Mesenchymal stem cell (in vitro differentiated cells and primary cell): Measurements from ENCODE around the gene NFASC.

ENCODE experiments used
- DNase-seq: peaks from one replicate; pipeline ENCODE4 v3.0.0-alpha.2; 2013
- H2AFZ ChIP-seq: one replicate; pipeline ENCODE4 v1.6.1; 2013; ENCODE audit warnings: low read depth, mild to moderate bottlenecking, control low read depth, inconsistent platforms, low read length, moderate library complexity
- H2AK5ac ChIP-seq: 2 replicates; pipeline ENCODE4 v1.6.1; 2013; ENCODE audit warnings: low read length, moderate library complexity, mild to moderate bottlenecking, inconsistent platforms; ENCODE audit not compliant: severe bottlenecking
- H2BK120ac ChIP-seq: one replicate; pipeline ENCODE4 v1.6.1; 2013; ENCODE audit warnings: low read depth, mild to moderate bottlenecking, inconsistent platforms, low read length, moderate library complexity
- H2BK12ac ChIP-seq, 2 experiments: one replicate each; pipeline ENCODE4 v1.6.1; 2013; ENCODE audit warnings: inconsistent platforms in 2 of 2, low read length in 2 of 2, mild to moderate bottlenecking in 2 of 2, moderate library complexity in 2 of 2, control low read depth in 1 of 2
- H2BK15ac ChIP-seq: one replicate; pipeline ENCODE4 v1.6.1; 2013; ENCODE audit warnings: mild to moderate bottlenecking, low read depth, inconsistent platforms; ENCODE audit not compliant: poor library complexity, severe bottlenecking
- H2BK5ac ChIP-seq: 2 replicates; pipeline ENCODE4 v1.6.1; 2013; ENCODE audit warnings: low read depth, mild to moderate bottlenecking, low read length, control low read depth, inconsistent platforms; ENCODE audit not compliant: poor library complexity, severe bottlenecking
- H3K14ac ChIP-seq, 2 experiments: one replicate each; pipeline ENCODE4 v1.6.1; 2013; ENCODE audit warnings: inconsistent platforms in 2 of 2, low read length in 2 of 2, control low read depth in 1 of 2, mild to moderate bottlenecking in 1 of 2, moderate library complexity in 1 of 2
- H3K18ac ChIP-seq, 2 experiments: one replicate each; pipeline ENCODE4 v1.6.1; 2013; ENCODE audit warnings: inconsistent platforms in 2 of 2, low read length in 2 of 2, control low read depth in 1 of 2, low read depth in 1 of 2, mild to moderate bottlenecking in 1 of 2
- H3K23ac ChIP-seq, 2 experiments: one replicate each; pipeline ENCODE4 v1.6.1; 2013; ENCODE audit warnings: inconsistent platforms in 2 of 2, low read length in 2 of 2, mild to moderate bottlenecking in 2 of 2, moderate library complexity in 2 of 2, control low read depth in 1 of 2
- H3K27ac ChIP-seq: 2 replicates; pipeline ENCODE4 v1.5.1; 2013; ENCODE audit warnings: mild to moderate bottlenecking, moderate library complexity, low read length, control low read depth, inconsistent platforms; ENCODE audit not compliant: poor library complexity, severe bottlenecking
- H3K27me3 ChIP-seq, 2 experiments: 2 replicates each; pipeline versions ENCODE4 v1.6.1 to v1.7.0; 2013; ENCODE audit warnings: low read length in 2 of 2, mild to moderate bottlenecking in 2 of 2, moderate library complexity in 2 of 2, control low read depth in 1 of 2, inconsistent platforms in 1 of 2; ENCODE audit not compliant: control insufficient read depth in 1 of 2, insufficient read depth in 1 of 2
- H3K36me3 ChIP-seq, 2 experiments: 2 replicates each; pipeline versions ENCODE4 v1.6.1 to v1.7.0; 2013; ENCODE audit warnings: low read length in 2 of 2, control low read depth in 1 of 2, inconsistent platforms in 1 of 2, low read depth in 1 of 2, mild to moderate bottlenecking in 1 of 2; ENCODE audit not compliant: insufficient read depth in 2 of 2, control insufficient read depth in 1 of 2
- H3K4ac ChIP-seq, 2 experiments: one replicate each; pipeline ENCODE4 v1.6.1; 2013; ENCODE audit warnings: inconsistent platforms in 2 of 2, low read length in 2 of 2, mild to moderate bottlenecking in 2 of 2, moderate library complexity in 2 of 2, control low read depth in 1 of 2, low read depth in 1 of 2
- H3K4me1 ChIP-seq: 2 replicates; pipeline ENCODE4 v1.6.1; 2013; ENCODE audit warnings: low read depth, low read length, control low read depth; ENCODE audit not compliant: control insufficient read depth, insufficient read depth
- H3K4me2 ChIP-seq: 2 replicates; pipeline ENCODE4 v1.6.1; 2013; ENCODE audit warnings: low read length, mild to moderate bottlenecking, inconsistent platforms; ENCODE audit not compliant: poor library complexity, severe bottlenecking
- H3K4me3 ChIP-seq, 2 experiments: 2 replicates each; pipeline versions ENCODE4 v1.5.1 to v1.7.0; 2013; ENCODE audit warnings: low read length in 2 of 2, mild to moderate bottlenecking in 2 of 2, control low read depth in 1 of 2, low read depth in 1 of 2; ENCODE audit not compliant: insufficient read depth in 1 of 2
- H3K79me1 ChIP-seq: replicated peaks from 2 replicates; pipeline ENCODE4 v1.6.1; 2013; ENCODE audit warnings: mild to moderate bottlenecking, control low read depth, low read length, inconsistent platforms; ENCODE audit not compliant: poor library complexity, severe bottlenecking
- H3K9ac ChIP-seq: 2 replicates; pipeline ENCODE4 v1.7.0; 2013; ENCODE audit warnings: mild to moderate bottlenecking, low read length, moderate library complexity
- H3K9me3 ChIP-seq: 2 replicates; pipeline ENCODE4 v1.7.0; 2013; ENCODE audit warnings: mild to moderate bottlenecking, low read length; ENCODE audit not compliant: control insufficient read depth
- H4K8ac ChIP-seq: one replicate; pipeline ENCODE4 v1.6.1; 2013; ENCODE audit warnings: inconsistent platforms, mild to moderate bottlenecking, low read length, moderate library complexity
- H4K91ac ChIP-seq: one replicate; pipeline ENCODE4 v1.6.1; 2013; ENCODE audit warnings: mild to moderate bottlenecking, low read length, inconsistent platforms
- WGBS: methylation state at CpG from one replicate; pipeline ENCODE4 v1.1.7; 2013; ENCODE audit warnings: mixed read lengths; 5-methylcytosine and 5-hydroxymethylcytosine counted together

NFASC gene

GRCh38 chr1:205030241-205030640 lies 159.6 kb downstream of the NFASC start:
- H3K14ac ChIP-seq = no peak overlapping the region
- no peak overlapping the region for H3K4ac ChIP-seq
- H3K79me1 ChIP-seq = no peaks in the 10 kb centered on the region
- no peaks in the 10 kb centered on the region for H3K9me3 ChIP-seq
- no peak overlapping the region for H3K4me3 ChIP-seq
- peaks cover 1% of the 10 kb centered on the region for H3K4me1 ChIP-seq
- H3K18ac ChIP-seq = no peak overlapping the region
- H3K9ac ChIP-seq = no peak overlapping the region
- no peak overlapping the region for H2AFZ ChIP-seq
- no peaks in the 10 kb centered on the region for H3K36me3 ChIP-seq
- H2BK120ac ChIP-seq = no peak overlapping the region
- WGBS = 79% methylated on average over 6 of the region's 6 CpGs
- no peak overlapping the region for H4K91ac ChIP-seq
- H3K4me2 ChIP-seq = no peak overlapping the region
- no peak overlapping the region for H2AK5ac ChIP-seq
- H2BK15ac ChIP-seq = no peak overlapping the region
- H3K23ac ChIP-seq = no peak overlapping the region
- H3K27ac ChIP-seq = no peak overlapping the region
- DNase-seq = no peak
- H4K8ac ChIP-seq = no peak overlapping the region
- H2BK12ac ChIP-seq = no peak overlapping the region
- H2BK5ac ChIP-seq = no peak overlapping the region
- H3K27me3 ChIP-seq = peaks cover 68 to 82% of the 10 kb centered on the region in 2 experiments

- no peak overlapping the region for H3K27ac ChIP-seq
- no peak overlapping the region for H2BK12ac ChIP-seq
- no peak overlapping the region for H3K4ac ChIP-seq
- no peak overlapping the region for H2AFZ ChIP-seq
- H3K9ac ChIP-seq = no peak overlapping the region
- H3K4me2 ChIP-seq = no peak overlapping the region
- no peak overlapping the region for H3K14ac ChIP-seq
- H4K8ac ChIP-seq = no peak overlapping the region
- no peak overlapping the region for H3K4me3 ChIP-seq
- no peak overlapping the region for H2BK5ac ChIP-seq
- no peak overlapping the region for H2AK5ac ChIP-seq
- no peak overlapping the region for H2BK120ac ChIP-seq
- H3K23ac ChIP-seq = no peak overlapping the region
- no peaks in the 10 kb centered on the region for H3K4me1 ChIP-seq
- WGBS = 52% methylated on average over 10 of the region's 11 CpGs
- H3K27me3 ChIP-seq = peaks cover 74 to 87% of the 10 kb centered on the region in 2 experiments
- no peak overlapping the region for H3K18ac ChIP-seq
- H3K36me3 ChIP-seq = no peaks in the 10 kb centered on the region
- no peak overlapping the region for H4K91ac ChIP-seq
- no peak for DNase-seq
- no peak overlapping the region for H2BK15ac ChIP-seq
- H3K79me1 ChIP-seq = no peaks in the 10 kb centered on the region
- H3K9me3 ChIP-seq = no peaks in the 10 kb centered on the region
Measured at GRCh38 chr1:205030896-205031295, 160.2 kb downstream of the NFASC start.

GRCh38 chr1:205032508-205032907 lies 161.8 kb downstream of the NFASC start:
- Histone ChIP-seq H3K27me3 (peaks cover 69 to 86% of the 10 kb centered on the region in 2 experiments), H3K14ac (no peak overlapping the region), H2AK5ac (no peak overlapping the region), H3K9ac (no peak overlapping the region), H3K18ac (no peak overlapping the region), H3K4me1 (no peaks in the 10 kb centered on the region), H4K8ac (no peak overlapping the region), H4K91ac (no peak overlapping the region), H2BK120ac (no peak overlapping the region), H2BK15ac (no peak overlapping the region), H3K4me2 (no peak overlapping the region), H3K4ac (no peak overlapping the region), H3K4me3 (no peak overlapping the region), H2BK5ac (no peak overlapping the region), H2AFZ (no peak overlapping the region), H2BK12ac (no peak overlapping the region), H3K36me3 (no peaks in the 10 kb centered on the region), H3K9me3 (no peaks in the 10 kb centered on the region), H3K23ac (no peak overlapping the region), H3K79me1 (no peaks in the 10 kb centered on the region), H3K27ac (no peak overlapping the region)
- 76% methylated on average over 7 of the region's 7 CpGs for WGBS
- DNase-seq = no peak

GRCh38 chr1:205037539-205037938 lies 166.9 kb downstream of the NFASC start:
- no peak for DNase-seq
- Histone ChIP-seq H2BK120ac (no peak overlapping the region), H3K4me2 (no peak overlapping the region), H3K36me3 (no peaks in the 10 kb centered on the region), H3K18ac (no peak overlapping the region), H2BK15ac (no peak overlapping the region), H3K23ac (no peak overlapping the region), H3K4ac (no peak overlapping the region), H2AK5ac (no peak overlapping the region), H3K9ac (no peak overlapping the region), H4K8ac (no peak overlapping the region), H3K9me3 (no peaks in the 10 kb centered on the region), H2AFZ (no peak overlapping the region), H2BK5ac (no peak overlapping the region), H3K14ac (no peak overlapping the region), H3K27ac (no peak overlapping the region), H3K4me3 (no peak overlapping the region), H3K4me1 (no peaks in the 10 kb centered on the region), H2BK12ac (no peak overlapping the region), H4K91ac (peak overlapping the region; percentile 24), H3K27me3 (peaks cover 76 to 93% of the 10 kb centered on the region in 2 experiments), H3K79me1 (no peaks in the 10 kb centered on the region)
- 83% methylated on average over 9 of the region's 9 CpGs for WGBS
